K562 (cell line): ENCODE results near the gene PTPRR. TPM values are rescaled to one million over a fixed set of nuclear protein-coding genes. Genes with fewer than 3 reads are reported as not detected.

Experiments
- FOSL1 ChIP-seq: fragments of 200-800 bp; sonication (Bioruptor generic); conservative IDR thresholded peaks from 2 replicates; pipeline ENCODE4 v1.6.1; 2016; ENCODE audit warnings: missing genetic modification characterization, missing compliant biosample characterization
- FOXJ2 ChIP-seq: fragments of 200-800 bp; sonication (Bioruptor generic); IDR thresholded peaks from 2 replicates; pipeline ENCODE4 v1.6.1; 2016; ENCODE audit warnings: missing genetic modification characterization, missing compliant biosample characterization
- HMGN3 ChIP-seq: IDR thresholded peaks from 2 replicates; pipeline ENCODE4 v1.6.1; 2011; ENCODE audit warnings: borderline replicate concordance, low read depth, mild to moderate bottlenecking, mixed read lengths, low read length; ENCODE audit not compliant: insufficient read length; ENCODE audit errors: extremely low read depth
- TOE1 ChIP-seq, 2 experiments: fragments of 450-650 bp in 1 of 2; sonication (generic) in 1 of 2; formaldehyde crosslinking in 1 of 2; IDR thresholded peaks; 2 replicates each; pipeline versions ENCODE4 v1.7.1 to v1.8.0; 2016 to 2022; ENCODE audit warnings: borderline replicate concordance in 2 of 2, mild to moderate bottlenecking in 2 of 2, antibody characterized with exemption in 1 of 2, inconsistent platforms in 1 of 2, low read depth in 1 of 2, missing genetic modification reagents in 1 of 2, moderate library complexity in 1 of 2
- ZNF57 ChIP-seq: fragments of 450-650 bp; formaldehyde crosslinking; IDR thresholded peaks from 2 replicates; pipeline ENCODE4 v1.4.0; 2020; ENCODE audit warnings: mild to moderate bottlenecking, moderate library complexity
- polyA plus RNA-seq, 8 experiments: library from polyadenylated mRNA; depleted of rRNA in 4 of 8; stranded (reverse) in 5 of 8; unstranded in 3 of 8; fragments of >200 nt; fragmentation: Nextera tagmentation in 2 of 8; fragmentation: Illumina TruSeq in 1 of 8; extraction: Ambion mirVana in 2 of 8; extraction: Trizol in 1 of 8; gene quantifications; 2 replicates each; pipeline versions ENCODE4 v1.2.1 to v1.2.3, GENCODE V29; 2011 to 2014; ENCODE audit warnings: inconsistent platforms in 1 of 8, missing spikeins in 1 of 8
- total RNA-seq, 7 experiments: library from RNA; depleted of rRNA in 6 of 7; stranded (reverse); fragments of >200 nt in 6 of 7; fragmentation: Illumina TruSeq in 2 of 7; extraction: Trizol in 2 of 7; gene quantifications; 2 replicates each; pipeline versions ENCODE4 v1.2.1 to v1.2.3, GENCODE V29; 2011 to 2021; ENCODE audit warnings: low replicate concordance in 1 of 7
- TF ChIP-seq, protein P1 (sequence below): fragments of 250-450 bp; sonication (Bioruptor Pico); IDR thresholded peaks from 2 replicates; pipeline ENCODE4 v1.4.0; 2020; ENCODE audit warnings: mild to moderate bottlenecking, moderate library complexity, borderline replicate concordance
- TF ChIP-seq, protein P2 (sequence below): fragments of 450-650 bp; IDR thresholded peaks from 2 replicates; pipeline ENCODE4 v1.6.1; 2018; ENCODE audit not compliant: partially characterized antibody
- TF ChIP-seq, protein P3 (sequence below): fragments of 200-800 bp; sonication (Bioruptor generic); IDR thresholded peaks from 2 replicates; pipeline ENCODE4 v1.6.1; 2016; ENCODE audit warnings: missing genetic modification characterization, missing compliant biosample characterization

The PTPRR gene
- total and polyA plus RNA-seq, 9 of the 15 experiments (the other 6 are each of a cell fraction or from before 2014, with no cell fraction given) = 6.6 to 41.7 (median 12.3) TPM

DNA sequence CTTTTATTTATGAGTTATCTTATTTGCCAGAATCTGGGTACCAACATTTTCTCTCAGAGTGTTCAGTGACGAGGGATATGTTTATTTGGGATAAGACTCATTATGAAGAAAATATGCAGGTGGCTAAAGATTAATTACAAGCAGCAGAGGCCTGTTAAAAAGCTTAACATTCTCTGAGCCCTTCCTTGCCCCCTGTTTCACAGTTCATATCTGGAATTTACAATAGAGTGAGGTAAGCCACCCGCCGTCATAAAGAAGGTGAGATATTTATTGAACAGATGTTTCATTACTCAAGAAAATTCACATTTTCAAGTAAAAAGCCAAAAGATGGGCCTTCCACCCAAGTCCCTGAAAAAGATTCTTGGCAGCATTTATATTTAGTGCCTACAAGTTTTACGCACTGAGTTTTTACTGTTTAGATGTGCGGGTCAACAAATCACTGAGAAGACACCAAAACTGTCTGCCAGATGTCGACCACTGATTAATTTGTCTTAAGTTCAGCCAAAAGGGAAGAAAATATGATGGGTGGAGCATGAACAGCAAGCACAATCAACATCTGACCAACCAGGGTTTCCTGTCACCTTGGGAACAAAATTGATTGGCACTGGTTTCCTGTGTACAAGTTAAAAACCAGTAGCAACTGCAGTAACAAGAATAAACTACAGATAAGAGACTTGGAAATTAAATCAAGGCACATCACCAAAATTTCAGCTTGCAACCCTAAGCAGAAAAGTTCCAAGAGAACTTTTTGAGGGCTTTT, 197.8 kb downstream of the PTPRR start (continued):
- TF ChIP-seq, protein P1, sequence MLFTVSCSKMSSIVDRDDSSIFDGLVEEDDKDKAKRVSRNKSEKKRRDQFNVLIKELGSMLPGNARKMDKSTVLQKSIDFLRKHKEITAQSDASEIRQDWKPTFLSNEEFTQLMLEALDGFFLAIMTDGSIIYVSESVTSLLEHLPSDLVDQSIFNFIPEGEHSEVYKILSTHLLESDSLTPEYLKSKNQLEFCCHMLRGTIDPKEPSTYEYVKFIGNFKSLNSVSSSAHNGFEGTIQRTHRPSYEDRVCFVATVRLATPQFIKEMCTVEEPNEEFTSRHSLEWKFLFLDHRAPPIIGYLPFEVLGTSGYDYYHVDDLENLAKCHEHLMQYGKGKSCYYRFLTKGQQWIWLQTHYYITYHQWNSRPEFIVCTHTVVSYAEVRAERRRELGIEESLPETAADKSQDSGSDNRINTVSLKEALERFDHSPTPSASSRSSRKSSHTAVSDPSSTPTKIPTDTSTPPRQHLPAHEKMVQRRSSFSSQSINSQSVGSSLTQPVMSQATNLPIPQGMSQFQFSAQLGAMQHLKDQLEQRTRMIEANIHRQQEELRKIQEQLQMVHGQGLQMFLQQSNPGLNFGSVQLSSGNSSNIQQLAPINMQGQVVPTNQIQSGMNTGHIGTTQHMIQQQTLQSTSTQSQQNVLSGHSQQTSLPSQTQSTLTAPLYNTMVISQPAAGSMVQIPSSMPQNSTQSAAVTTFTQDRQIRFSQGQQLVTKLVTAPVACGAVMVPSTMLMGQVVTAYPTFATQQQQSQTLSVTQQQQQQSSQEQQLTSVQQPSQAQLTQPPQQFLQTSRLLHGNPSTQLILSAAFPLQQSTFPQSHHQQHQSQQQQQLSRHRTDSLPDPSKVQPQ (CRISPR knock-in tag) = no peak
- no peak for TF ChIP-seq FOSL1 (tag)
- no peak for TF ChIP-seq HMGN3
- TF ChIP-seq, protein P2, sequence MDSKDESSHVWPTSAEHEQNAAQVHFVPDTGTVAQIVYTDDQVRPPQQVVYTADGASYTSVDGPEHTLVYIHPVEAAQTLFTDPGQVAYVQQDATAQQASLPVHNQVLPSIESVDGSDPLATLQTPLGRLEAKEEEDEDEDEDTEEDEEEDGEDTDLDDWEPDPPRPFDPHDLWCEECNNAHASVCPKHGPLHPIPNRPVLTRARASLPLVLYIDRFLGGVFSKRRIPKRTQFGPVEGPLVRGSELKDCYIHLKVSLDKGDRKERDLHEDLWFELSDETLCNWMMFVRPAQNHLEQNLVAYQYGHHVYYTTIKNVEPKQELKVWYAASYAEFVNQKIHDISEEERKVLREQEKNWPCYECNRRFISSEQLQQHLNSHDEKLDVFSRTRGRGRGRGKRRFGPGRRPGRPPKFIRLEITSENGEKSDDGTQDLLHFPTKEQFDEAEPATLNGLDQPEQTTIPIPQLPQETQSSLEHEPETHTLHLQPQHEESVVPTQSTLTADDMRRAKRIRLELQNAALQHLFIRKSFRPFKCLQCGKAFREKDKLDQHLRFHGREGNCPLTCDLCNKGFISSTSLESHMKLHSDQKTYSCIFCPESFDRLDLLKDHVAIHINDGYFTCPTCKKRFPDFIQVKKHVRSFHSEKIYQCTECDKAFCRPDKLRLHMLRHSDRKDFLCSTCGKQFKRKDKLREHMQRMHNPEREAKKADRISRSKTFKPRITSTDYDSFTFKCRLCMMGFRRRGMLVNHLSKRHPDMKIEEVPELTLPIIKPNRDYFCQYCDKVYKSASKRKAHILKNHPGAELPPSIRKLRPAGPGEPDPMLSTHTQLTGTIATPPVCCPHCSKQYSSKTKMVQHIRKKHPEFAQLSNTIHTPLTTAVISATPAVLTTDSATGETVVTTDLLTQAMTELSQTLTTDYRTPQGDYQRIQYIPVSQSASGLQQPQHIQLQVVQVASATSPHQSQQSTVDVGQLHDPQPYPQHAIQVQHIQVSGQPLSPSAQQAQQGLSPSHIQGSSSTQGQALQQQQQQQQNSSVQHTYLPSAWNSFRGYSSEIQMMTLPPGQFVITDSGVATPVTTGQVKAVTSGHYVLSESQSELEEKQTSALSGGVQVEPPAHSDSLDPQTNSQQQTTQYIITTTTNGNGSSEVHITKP = no peak
- TF ChIP-seq ZNF57 (CRISPR knock-in tag) = no peak
- TF ChIP-seq, protein P3, sequence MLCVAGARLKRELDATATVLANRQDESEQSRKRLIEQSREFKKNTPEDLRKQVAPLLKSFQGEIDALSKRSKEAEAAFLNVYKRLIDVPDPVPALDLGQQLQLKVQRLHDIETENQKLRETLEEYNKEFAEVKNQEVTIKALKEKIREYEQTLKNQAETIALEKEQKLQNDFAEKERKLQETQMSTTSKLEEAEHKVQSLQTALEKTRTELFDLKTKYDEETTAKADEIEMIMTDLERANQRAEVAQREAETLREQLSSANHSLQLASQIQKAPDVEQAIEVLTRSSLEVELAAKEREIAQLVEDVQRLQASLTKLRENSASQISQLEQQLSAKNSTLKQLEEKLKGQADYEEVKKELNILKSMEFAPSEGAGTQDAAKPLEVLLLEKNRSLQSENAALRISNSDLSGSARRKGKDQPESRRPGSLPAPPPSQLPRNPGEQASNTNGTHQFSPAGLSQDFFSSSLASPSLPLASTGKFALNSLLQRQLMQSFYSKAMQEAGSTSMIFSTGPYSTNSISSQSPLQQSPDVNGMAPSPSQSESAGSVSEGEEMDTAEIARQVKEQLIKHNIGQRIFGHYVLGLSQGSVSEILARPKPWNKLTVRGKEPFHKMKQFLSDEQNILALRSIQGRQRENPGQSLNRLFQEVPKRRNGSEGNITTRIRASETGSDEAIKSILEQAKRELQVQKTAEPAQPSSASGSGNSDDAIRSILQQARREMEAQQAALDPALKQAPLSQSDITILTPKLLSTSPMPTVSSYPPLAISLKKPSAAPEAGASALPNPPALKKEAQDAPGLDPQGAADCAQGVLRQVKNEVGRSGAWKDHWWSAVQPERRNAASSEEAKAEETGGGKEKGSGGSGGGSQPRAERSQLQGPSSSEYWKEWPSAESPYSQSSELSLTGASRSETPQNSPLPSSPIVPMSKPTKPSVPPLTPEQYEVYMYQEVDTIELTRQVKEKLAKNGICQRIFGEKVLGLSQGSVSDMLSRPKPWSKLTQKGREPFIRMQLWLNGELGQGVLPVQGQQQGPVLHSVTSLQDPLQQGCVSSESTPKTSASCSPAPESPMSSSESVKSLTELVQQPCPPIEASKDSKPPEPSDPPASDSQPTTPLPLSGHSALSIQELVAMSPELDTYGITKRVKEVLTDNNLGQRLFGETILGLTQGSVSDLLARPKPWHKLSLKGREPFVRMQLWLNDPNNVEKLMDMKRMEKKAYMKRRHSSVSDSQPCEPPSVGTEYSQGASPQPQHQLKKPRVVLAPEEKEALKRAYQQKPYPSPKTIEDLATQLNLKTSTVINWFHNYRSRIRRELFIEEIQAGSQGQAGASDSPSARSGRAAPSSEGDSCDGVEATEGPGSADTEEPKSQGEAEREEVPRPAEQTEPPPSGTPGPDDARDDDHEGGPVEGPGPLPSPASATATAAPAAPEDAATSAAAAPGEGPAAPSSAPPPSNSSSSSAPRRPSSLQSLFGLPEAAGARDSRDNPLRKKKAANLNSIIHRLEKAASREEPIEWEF (CRISPR knock-in tag) = no peak
- peak; percentile 97 for TF ChIP-seq FOXJ2 (tag)
- TF ChIP-seq TOE1 (IDR thresholded peaks at IDR 0.05; ENCODE audit: borderline replicate concordance) = no peak
- TF ChIP-seq TOE1 (CRISPR knock-in tag; IDR thresholded peaks at IDR 0.05; ENCODE audit: borderline replicate concordance, low read depth) = no peak
